ENCODE data around the gene SLC3A2. TPM values are rescaled to one million over a fixed set of nuclear protein-coding genes. Genes with fewer than 3 reads are reported as not detected.
"Not testable (repeated sequence)": the region's sequence is repeated elsewhere in the genome, so short reads cannot be mapped to it uniquely, and the experiment has no call there.

SLC3A2 gene
- total RNA-seq, 4 donors from 2014 or later: 69.8 to 206 (median 98.4) TPM

DNA sequence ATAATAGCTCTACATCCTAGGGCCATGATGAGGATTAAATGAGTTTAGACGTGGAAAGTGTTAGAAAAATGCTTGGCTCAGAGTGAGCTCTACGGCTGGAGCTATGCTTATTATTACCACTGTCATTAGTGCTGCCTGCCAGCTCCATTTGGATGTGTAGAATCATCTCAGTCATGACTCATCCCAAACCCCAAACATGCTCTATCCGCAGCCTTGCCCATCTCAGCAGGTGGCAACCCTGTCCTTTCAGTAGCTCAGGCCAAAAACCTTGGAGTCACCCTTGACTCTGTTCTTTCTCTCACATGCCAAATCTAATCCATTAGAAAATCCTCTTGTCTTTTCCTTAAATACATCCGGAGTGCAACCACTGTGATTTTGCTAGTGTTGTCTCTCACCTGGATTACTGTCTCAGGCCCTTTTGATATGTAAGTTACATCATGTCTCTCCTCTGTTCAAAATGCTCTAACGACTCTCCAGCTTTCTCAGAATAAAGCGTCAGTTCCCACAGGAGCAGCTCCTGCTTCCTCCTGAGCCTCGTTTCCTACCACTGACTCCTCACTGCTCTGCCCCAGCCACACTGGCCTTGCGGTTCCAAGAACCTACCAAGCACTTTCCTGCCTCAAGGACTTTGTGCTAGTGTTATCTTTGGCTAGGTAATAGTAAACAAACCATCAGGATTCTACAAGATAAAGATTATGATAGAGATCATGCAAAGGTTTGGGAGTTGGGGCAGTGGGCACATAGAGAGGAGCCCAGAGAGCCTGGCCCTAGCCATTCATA lies 51.0 kb downstream of the SLC3A2 start:
- no peak overlapping the region for H3K27ac ChIP-seq
- H3K4me1 ChIP-seq: no peaks in the 10 kb centered on the region
- DNase-seq: no peak
- no peaks in the 10 kb centered on the region for H3K36me3 ChIP-seq
- no peaks in the 10 kb centered on the region for H3K9me3 ChIP-seq
- H3K27me3 ChIP-seq: peaks cover 0 to 4% of the 10 kb centered on the region in 2 donors
- TF ChIP-seq POLR2A (IDR thresholded peaks at IDR 0.05): no peak
- TF ChIP-seq, protein P1, sequence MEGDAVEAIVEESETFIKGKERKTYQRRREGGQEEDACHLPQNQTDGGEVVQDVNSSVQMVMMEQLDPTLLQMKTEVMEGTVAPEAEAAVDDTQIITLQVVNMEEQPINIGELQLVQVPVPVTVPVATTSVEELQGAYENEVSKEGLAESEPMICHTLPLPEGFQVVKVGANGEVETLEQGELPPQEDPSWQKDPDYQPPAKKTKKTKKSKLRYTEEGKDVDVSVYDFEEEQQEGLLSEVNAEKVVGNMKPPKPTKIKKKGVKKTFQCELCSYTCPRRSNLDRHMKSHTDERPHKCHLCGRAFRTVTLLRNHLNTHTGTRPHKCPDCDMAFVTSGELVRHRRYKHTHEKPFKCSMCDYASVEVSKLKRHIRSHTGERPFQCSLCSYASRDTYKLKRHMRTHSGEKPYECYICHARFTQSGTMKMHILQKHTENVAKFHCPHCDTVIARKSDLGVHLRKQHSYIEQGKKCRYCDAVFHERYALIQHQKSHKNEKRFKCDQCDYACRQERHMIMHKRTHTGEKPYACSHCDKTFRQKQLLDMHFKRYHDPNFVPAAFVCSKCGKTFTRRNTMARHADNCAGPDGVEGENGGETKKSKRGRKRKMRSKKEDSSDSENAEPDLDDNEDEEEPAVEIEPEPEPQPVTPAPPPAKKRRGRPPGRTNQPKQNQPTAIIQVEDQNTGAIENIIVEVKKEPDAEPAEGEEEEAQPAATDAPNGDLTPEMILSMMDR (IDR thresholded peaks at IDR 0.05): no peak
- intact Hi-C loops (cut with DNase I; ENCODE audit: low total_unique reads): no loop called here
- H3K4me3 ChIP-seq: no peak overlapping the region

DNA sequence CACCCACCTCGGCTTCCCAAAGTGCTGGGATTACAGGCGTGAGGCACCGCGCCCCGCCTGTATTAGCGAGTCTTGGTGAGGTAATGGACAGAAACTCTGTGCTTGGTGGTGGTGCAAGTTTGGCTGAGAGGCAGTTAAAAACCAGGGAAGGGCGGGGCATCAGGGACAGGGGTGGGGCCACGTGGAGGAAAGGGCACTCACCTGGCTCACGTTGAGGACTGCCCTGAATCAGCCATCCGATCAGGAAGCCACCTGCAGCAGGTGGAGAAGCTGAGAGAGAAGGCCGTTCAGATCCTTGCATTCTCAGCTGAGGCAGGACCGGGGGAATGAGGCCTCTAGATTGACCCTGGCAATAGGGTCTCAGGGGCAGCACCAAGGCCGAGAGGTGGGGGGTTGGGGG lies 52.6 kb downstream of the SLC3A2 start:
- Histone ChIP-seq H3K36me3 (no peaks in the 10 kb centered on the region), H3K27me3 (no peaks in the 10 kb centered on the region), H3K4me3 (no peak overlapping the region), H3K27ac (no peak overlapping the region), H3K4me1 (no peaks in the 10 kb centered on the region), H3K9me3 (no peaks in the 10 kb centered on the region)
- intact Hi-C loops (cut with DNase I; ENCODE audit: low total_unique reads): no loop called here
- no peak for TF ChIP-seq POLR2A (IDR thresholded peaks at IDR 0.05)
- DNase-seq: no peak

DNA sequence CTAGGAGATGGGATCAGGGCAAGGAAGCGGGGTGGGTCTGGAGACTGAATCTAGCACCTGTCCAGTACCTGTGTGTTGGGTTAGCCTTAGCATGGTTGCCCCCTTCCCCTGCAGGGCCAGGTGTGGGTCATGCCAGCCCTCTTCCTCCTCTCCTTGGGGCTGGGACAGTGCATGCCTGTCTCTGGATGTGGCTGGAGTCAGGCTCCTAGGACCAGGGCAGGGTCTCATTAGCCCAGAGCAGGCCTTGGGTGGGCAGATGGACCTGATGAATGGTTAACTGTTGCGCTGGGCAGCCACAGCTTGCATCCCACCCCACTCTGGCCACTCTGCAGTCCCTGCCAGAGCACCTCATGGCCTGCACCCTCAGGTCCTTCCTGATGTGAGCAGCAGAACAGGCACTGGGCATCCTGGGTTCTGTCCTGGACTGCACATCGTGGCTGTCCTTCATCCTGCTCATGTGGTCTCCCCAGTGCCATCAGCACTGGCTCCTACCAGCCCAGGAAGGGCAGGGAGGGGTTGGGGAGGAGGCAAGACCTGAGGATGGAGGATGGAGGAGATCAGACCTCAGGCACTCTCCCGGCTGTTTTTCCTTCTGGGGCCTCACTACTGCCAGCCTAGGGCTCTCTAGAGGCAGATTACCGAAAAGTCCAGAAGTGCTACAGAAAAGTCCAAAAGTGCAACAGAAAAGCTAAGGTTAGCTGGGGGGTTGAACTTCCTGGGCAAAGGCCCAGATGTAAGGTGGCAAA lies 53.2 kb downstream of the SLC3A2 start:
- intact Hi-C loops (cut with DNase I; ENCODE audit: low total_unique reads): no loop called here
- H3K4me3 ChIP-seq: no peak overlapping the region
- H3K27me3 ChIP-seq: no peaks in the 10 kb centered on the region
- no peaks in the 10 kb centered on the region for H3K4me1 ChIP-seq
- TF ChIP-seq, protein P1 (IDR thresholded peaks at IDR 0.05): no peak
- TF ChIP-seq POLR2A (IDR thresholded peaks at IDR 0.05): no peak
- DNase-seq: no peak
- no peak overlapping the region for H3K27ac ChIP-seq
- H3K9me3 ChIP-seq: no peaks in the 10 kb centered on the region
- H3K36me3 ChIP-seq: no peaks in the 10 kb centered on the region

DNA sequence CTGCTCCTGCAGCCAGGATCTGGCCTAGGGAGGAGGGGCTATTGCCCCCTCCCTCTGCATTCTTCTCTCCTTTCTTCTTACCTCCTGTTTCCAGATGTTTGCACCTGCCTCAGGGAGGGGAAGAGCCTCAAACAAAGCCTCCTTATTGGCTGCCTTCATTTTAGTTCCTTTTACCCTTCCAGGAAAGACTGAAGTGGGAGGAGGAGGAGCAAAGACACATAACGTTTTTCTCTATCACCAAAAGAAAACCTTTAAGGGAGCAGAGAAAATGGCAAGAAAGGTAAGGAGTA lies 53.7 kb downstream of the SLC3A2 start:
- H3K9me3 ChIP-seq: no peaks in the 10 kb centered on the region
- no peaks in the 10 kb centered on the region for H3K4me1 ChIP-seq
- H3K27ac ChIP-seq: no peak overlapping the region
- intact Hi-C loops (cut with DNase I; ENCODE audit: low total_unique reads): no loop called here
- TF ChIP-seq POLR2A (IDR thresholded peaks at IDR 0.05): no peak
- TF ChIP-seq, protein P1 (IDR thresholded peaks at IDR 0.05): no peak
- no peaks in the 10 kb centered on the region for H3K27me3 ChIP-seq
- H3K36me3 ChIP-seq: no peaks in the 10 kb centered on the region
- no peak overlapping the region for H3K4me3 ChIP-seq
- DNase-seq: no peak

DNA sequence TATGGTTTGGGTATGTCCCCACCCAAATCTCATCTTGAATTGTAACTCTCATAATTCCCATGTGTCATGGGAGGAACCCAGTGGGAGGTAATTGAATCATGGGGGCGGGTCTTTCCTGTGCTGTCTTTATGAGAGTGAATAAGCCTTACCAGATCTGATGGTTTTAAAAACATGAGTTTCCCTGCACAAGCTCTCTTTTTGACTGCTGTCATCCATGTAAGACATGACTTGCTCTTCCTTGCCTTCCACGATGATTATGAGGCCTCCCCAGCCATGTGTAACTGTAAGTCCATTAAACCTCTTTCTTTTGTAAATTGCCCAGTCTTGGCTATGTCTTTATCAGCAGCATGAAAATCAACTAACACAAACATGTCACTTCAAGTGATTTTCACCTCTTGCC lies 56.8 kb downstream of the SLC3A2 start:
- H3K36me3 ChIP-seq; intact Hi-C loops (cut with DNase I; ENCODE audit: low total_unique reads); H3K4me1 ChIP-seq; H3K27me3 ChIP-seq; H3K4me3 ChIP-seq; H3K27ac ChIP-seq; DNase-seq; H3K9me3 ChIP-seq: not testable (repeated sequence)

Small RNA genes lying within 50 kb of the gene (small RNA-seq; reads per million reads assigned to genes)
- gene RF00099 (not detected), gene RN7SL259P (not detected), gene SNORD22 (not detected), gene SNORD26 (not detected), gene SNORD27 (not detected), gene SNORD28 (not detected), gene SNORD30 (916 reads per million, percentile 98 among the genes with 10 or more reads in this experiment)

Other genes starting within 250 kb of the SLC3A2 start
- 100 to 1,000 TPM in 3 of 4 donors, 10 to 100 TPM in 1; 56.9 to 513 (median 270) TPM for gene GANAB, start 234.3 kb upstream of the SLC3A2 start, total RNA-seq
- gene INTS5, start 227.6 kb upstream of the SLC3A2 start, total RNA-seq: 10 to 100 TPM in 3 of 4 donors, 1 to 10 TPM in 1; 4.9 to 27.4 (median 18.8) TPM
- gene C11orf98, start 215.7 kb upstream of the SLC3A2 start, total RNA-seq: 10 to 100 TPM in 3 of 4 donors, 1 to 10 TPM in 1; 4.6 to 35.7 (median 19.5) TPM
- gene CSKMT, start 215.6 kb upstream of the SLC3A2 start, total RNA-seq: 10 to 100 TPM in 2 of 4 donors, 1 to 10 TPM in 1, not detected in 1; 7.7 to 25.9 (median 12.6) TPM
- gene UQCC3, start 209.2 kb upstream of the SLC3A2 start, total RNA-seq: 1 to 10 TPM in 3 of 4 donors, under 1 TPM in 1; 0.51 to 6.6 (median 3.4) TPM
- 10 to 100 TPM in 1 of 4 donors, 1 to 10 TPM in 2, not detected in 1; 3.5 to 18.2 (median 6.9) TPM for gene LBHD1, start 208.6 kb upstream of the SLC3A2 start, total RNA-seq
- 100 to 1,000 TPM in 2 of 4 donors, 10 to 100 TPM in 2; 55.4 to 276 (median 102) TPM for gene UBXN1, start 201.8 kb upstream of the SLC3A2 start, total RNA-seq
- 10 to 100 TPM; 36.2 to 50.6 (median 41.4) TPM for gene LRRN4CL, start 191.4 kb upstream of the SLC3A2 start, total RNA-seq
- 10 to 100 TPM; 24.1 to 46.7 (median 34.4) TPM for gene BSCL2, start 173.5 kb upstream of the SLC3A2 start, total RNA-seq
- gene GNG3, start 173.2 kb upstream of the SLC3A2 start, total RNA-seq: under 1 TPM in 1 of 4 donors, not detected in 3; 0.52 TPM
- gene HNRNPUL2, start 153.4 kb upstream of the SLC3A2 start, total RNA-seq: 10 to 100 TPM; 17.7 to 58.3 (median 21.3) TPM
- gene TTC9C, start 152.4 kb upstream of the SLC3A2 start, total RNA-seq: 10 to 100 TPM in 2 of 4 donors, 1 to 10 TPM in 2; 1.3 to 32.4 (median 16.3) TPM
- 10 to 100 TPM in 3 of 4 donors, under 1 TPM in 1; 0.59 to 28.9 (median 18.3) TPM for gene ZBTB3, start 126.7 kb upstream of the SLC3A2 start, total RNA-seq
- gene POLR2G, start 119.3 kb upstream of the SLC3A2 start, total RNA-seq: 10 to 100 TPM; 55.0 to 97.6 (median 76.0) TPM
- 10 to 100 TPM in 3 of 4 donors, 1 to 10 TPM in 1; 6.8 to 34.3 (median 24.1) TPM for gene TAF6L, start 109.5 kb upstream of the SLC3A2 start, total RNA-seq
- 10 to 100 TPM; 22.3 to 83.8 (median 34.2) TPM for gene TMEM179B, start 93.5 kb upstream of the SLC3A2 start, total RNA-seq
- 10 to 100 TPM in 2 of 4 donors, 1 to 10 TPM in 2; 1.0 to 28.0 (median 10.0) TPM for gene TMEM223, start 88.9 kb upstream of the SLC3A2 start, total RNA-seq
- gene NXF1, start 75.5 kb upstream of the SLC3A2 start, total RNA-seq: 10 to 100 TPM; 41.0 to 96.2 (median 50.2) TPM
- gene STX5, start 48.8 kb upstream of the SLC3A2 start, total RNA-seq: 10 to 100 TPM; 36.5 to 73.5 (median 55.2) TPM
- gene TEX54, start 48.1 kb upstream of the SLC3A2 start, total RNA-seq: not detected
- 10 to 100 TPM in 3 of 4 donors, 1 to 10 TPM in 1; 10.0 to 66.0 (median 35.0) TPM for gene WDR74, start 41.3 kb upstream of the SLC3A2 start, total RNA-seq
- gene CHRM1, start 40.5 kb downstream of the SLC3A2 start, total RNA-seq: 1 to 10 TPM in 1 of 4 donors, not detected in 3; 1.3 TPM
- gene SLC22A6, start 104.1 kb downstream of the SLC3A2 start, total RNA-seq: not detected
- gene SLC22A8, start 134.9 kb downstream of the SLC3A2 start, total RNA-seq: not detected

All from uterus (tissue), 4 donors.